NCI-H2081 treated with DMSO at 0.1 percent for 48 hours (cell line): Measurements from ENCODE around the gene NAP1L3.

ENCODE experiments used
- DNase-seq: peaks from one replicate; lab custom pipeline; 2025; lab: John Stamatoyannopoulos, UW

NAP1L3 gene

GRCh38 chrX:93673056-93673868, at the start of gene NAP1L3:
Gene NAP1L3 (minus strand): TSS chrX:93673578. CDS start chrX:93673304, 274 bp downstream.
- peak; percentile 80 for DNase-seq

- DNase-seq: no peak
Measured at GRCh38 chrX:93711076-93711475, 37.7 kb upstream of the NAP1L3 start.

- no peak for DNase-seq
Measured at GRCh38 chrX:93703701-93704100, 30.3 kb upstream of the NAP1L3 start.

GRCh38 chrX:93695981-93696380, 22.6 kb upstream of the NAP1L3 start:
- no peak for DNase-seq

GRCh38 chrX:93673869-93674271, 492 bp upstream of the NAP1L3 start, which contains the start of gene FAM133A:
Gene FAM133A (plus strand): TSS chrX:93674206. CDS start chrX:93709420, 35,214 bp downstream.
- peak; percentile 20 for DNase-seq

- no peak for DNase-seq
Measured at GRCh38 chrX:93660575-93660974, 12.8 kb downstream of the NAP1L3 start.

- no peak for DNase-seq
Measured at GRCh38 chrX:93649381-93649780, 24.0 kb downstream of the NAP1L3 start.

- no peak for DNase-seq
Measured at GRCh38 chrX:93637591-93637990, 35.8 kb downstream of the NAP1L3 start.
